ENCODE data around the gene MTMR2. TPM values are rescaled to one million over a fixed set of nuclear protein-coding genes. Genes with fewer than 3 reads are reported as not detected.
A peak's percentile ranks its signal among the peaks of the same experiment; 100 is the strongest.

Gene MTMR2
- total and polyA plus RNA-seq, 2 of the 13 experiments (the other 11 are each of a cell fraction or from before 2014, with no cell fraction given), result 12.7 to 22.3 TPM

DNA sequence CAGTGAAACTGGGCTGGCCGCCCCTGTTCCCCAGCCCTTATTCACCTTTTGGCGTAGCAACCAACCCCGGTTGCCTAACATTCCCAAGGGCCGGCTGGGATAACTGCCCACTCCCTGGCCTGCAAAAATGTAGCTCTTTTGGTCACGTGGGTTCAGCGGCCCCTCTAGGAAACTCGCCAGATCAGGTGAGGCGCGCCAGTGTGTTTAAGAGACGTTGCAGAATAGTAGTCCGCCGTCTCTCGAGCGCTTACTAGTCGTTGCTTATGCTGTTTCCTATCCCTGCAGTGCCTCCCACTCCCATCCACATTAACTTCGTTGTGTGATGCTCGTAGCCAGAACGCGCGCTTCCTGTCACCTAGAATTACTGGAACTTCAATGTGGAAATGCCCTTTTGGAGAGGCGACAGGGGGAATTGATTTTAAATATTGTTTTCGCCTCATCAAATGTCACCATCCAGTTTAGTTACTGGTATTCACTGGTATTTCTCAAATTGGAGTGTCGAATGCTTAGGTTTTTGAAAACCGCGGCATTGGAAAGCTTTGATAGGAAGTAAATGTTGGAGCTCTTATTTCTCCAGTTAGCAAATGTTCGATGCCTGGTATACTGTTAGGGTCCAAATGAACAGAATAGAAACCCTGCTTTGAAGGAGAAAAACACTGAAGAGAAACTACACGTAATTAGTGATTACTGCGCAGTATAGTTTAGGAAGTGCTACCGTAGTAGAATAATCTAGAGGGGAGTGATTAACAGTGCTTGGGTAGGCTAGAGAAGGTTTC lies 132.8 kb downstream of the MTMR2 start (continued):
- TF ChIP-seq HNF1A (IDR thresholded peaks at IDR 0.05; ENCODE audit: low read depth) (0 out of 2 replicates have a peak, but pooled peaks have one; percentile 3), HNF1A (CRISPR knock-in tag; IDR thresholded peaks at IDR 0.05; ENCODE audit: borderline replicate concordance) (no peak), ZNF337 (CRISPR knock-in tag; IDR thresholded peaks at IDR 0.05; ENCODE audit: borderline replicate concordance, low read depth) (no peak), GABPA (IDR thresholded peaks at IDR 0.05; ENCODE audit: low read depth, low read length) (no peak), GABPA (CRISPR knock-in tag; IDR thresholded peaks at IDR 0.05; ENCODE audit: low read depth) (peak; percentile 18; the same call in 1 of the 2 replicates), CENPT (CRISPR knock-in tag; IDR thresholded peaks at IDR 0.05; ENCODE audit: low read depth) (no peak), ZNF570 (CRISPR knock-in tag; IDR thresholded peaks at IDR 0.05; ENCODE audit: borderline replicate concordance) (no peak), SALL2 (CRISPR knock-in tag; IDR thresholded peaks at IDR 0.05) (peak; percentile 51; the same call in 1 of the 2 replicates), ZNF232 (CRISPR knock-in tag; IDR thresholded peaks at IDR 0.05; ENCODE audit: borderline replicate concordance) (0 out of 2 replicates have a peak, but pooled peaks have one; percentile 68), SKI (IDR thresholded peaks at IDR 0.05; ENCODE audit: partially characterized antibody) (no peak), PAXIP1 (CRISPR knock-in tag; conservative IDR thresholded peaks at IDR 0.05) (no peak)
- TF ChIP-seq, protein P1, sequence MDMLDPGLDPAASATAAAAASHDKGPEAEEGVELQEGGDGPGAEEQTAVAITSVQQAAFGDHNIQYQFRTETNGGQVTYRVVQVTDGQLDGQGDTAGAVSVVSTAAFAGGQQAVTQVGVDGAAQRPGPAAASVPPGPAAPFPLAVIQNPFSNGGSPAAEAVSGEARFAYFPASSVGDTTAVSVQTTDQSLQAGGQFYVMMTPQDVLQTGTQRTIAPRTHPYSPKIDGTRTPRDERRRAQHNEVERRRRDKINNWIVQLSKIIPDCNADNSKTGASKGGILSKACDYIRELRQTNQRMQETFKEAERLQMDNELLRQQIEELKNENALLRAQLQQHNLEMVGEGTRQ (IDR thresholded peaks at IDR 0.05; ENCODE audit: low read depth, low read length), result peak; percentile 81
- TF ChIP-seq, protein P1 (CRISPR knock-in tag; IDR thresholded peaks at IDR 0.05; ENCODE audit: borderline replicate concordance), result peak; percentile 82; the same call in 1 of the 2 replicates
- TF ChIP-seq, protein P2, sequence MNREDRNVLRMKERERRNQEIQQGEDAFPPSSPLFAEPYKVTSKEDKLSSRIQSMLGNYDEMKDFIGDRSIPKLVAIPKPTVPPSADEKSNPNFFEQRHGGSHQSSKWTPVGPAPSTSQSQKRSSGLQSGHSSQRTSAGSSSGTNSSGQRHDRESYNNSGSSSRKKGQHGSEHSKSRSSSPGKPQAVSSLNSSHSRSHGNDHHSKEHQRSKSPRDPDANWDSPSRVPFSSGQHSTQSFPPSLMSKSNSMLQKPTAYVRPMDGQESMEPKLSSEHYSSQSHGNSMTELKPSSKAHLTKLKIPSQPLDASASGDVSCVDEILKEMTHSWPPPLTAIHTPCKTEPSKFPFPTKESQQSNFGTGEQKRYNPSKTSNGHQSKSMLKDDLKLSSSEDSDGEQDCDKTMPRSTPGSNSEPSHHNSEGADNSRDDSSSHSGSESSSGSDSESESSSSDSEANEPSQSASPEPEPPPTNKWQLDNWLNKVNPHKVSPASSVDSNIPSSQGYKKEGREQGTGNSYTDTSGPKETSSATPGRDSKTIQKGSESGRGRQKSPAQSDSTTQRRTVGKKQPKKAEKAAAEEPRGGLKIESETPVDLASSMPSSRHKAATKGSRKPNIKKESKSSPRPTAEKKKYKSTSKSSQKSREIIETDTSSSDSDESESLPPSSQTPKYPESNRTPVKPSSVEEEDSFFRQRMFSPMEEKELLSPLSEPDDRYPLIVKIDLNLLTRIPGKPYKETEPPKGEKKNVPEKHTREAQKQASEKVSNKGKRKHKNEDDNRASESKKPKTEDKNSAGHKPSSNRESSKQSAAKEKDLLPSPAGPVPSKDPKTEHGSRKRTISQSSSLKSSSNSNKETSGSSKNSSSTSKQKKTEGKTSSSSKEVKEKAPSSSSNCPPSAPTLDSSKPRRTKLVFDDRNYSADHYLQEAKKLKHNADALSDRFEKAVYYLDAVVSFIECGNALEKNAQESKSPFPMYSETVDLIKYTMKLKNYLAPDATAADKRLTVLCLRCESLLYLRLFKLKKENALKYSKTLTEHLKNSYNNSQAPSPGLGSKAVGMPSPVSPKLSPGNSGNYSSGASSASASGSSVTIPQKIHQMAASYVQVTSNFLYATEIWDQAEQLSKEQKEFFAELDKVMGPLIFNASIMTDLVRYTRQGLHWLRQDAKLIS (CRISPR knock-in tag; IDR thresholded peaks at IDR 0.05), result 0 out of 2 replicates have a peak, but pooled peaks have one; percentile 37

Data from HepG2 (cell line).